Mesenchymal stem cell (in vitro differentiated cells and primary cell): Measurements from ENCODE around the gene PLCH2.
A peak's percentile ranks its signal among the peaks of the same experiment; 100 is the strongest.

Source experiments
- DNase-seq: peaks from one replicate; pipeline ENCODE4 v3.0.0-alpha.2; 2013
- H2AFZ ChIP-seq: one replicate; pipeline ENCODE4 v1.6.1; 2013; ENCODE audit warnings: low read depth, mild to moderate bottlenecking, control low read depth, inconsistent platforms, low read length, moderate library complexity
- H2AK5ac ChIP-seq: 2 replicates; pipeline ENCODE4 v1.6.1; 2013; ENCODE audit warnings: low read length, moderate library complexity, mild to moderate bottlenecking, inconsistent platforms; ENCODE audit not compliant: severe bottlenecking
- H2BK120ac ChIP-seq: one replicate; pipeline ENCODE4 v1.6.1; 2013; ENCODE audit warnings: low read depth, mild to moderate bottlenecking, inconsistent platforms, low read length, moderate library complexity
- H2BK12ac ChIP-seq, 2 experiments: one replicate each; pipeline ENCODE4 v1.6.1; 2013; ENCODE audit warnings: inconsistent platforms in 2 of 2, low read length in 2 of 2, mild to moderate bottlenecking in 2 of 2, moderate library complexity in 2 of 2, control low read depth in 1 of 2
- H2BK15ac ChIP-seq: one replicate; pipeline ENCODE4 v1.6.1; 2013; ENCODE audit warnings: mild to moderate bottlenecking, low read depth, inconsistent platforms; ENCODE audit not compliant: poor library complexity, severe bottlenecking
- H2BK5ac ChIP-seq: 2 replicates; pipeline ENCODE4 v1.6.1; 2013; ENCODE audit warnings: low read depth, mild to moderate bottlenecking, low read length, control low read depth, inconsistent platforms; ENCODE audit not compliant: poor library complexity, severe bottlenecking
- H3K14ac ChIP-seq, 2 experiments: one replicate each; pipeline ENCODE4 v1.6.1; 2013; ENCODE audit warnings: inconsistent platforms in 2 of 2, low read length in 2 of 2, control low read depth in 1 of 2, mild to moderate bottlenecking in 1 of 2, moderate library complexity in 1 of 2
- H3K18ac ChIP-seq, 2 experiments: one replicate each; pipeline ENCODE4 v1.6.1; 2013; ENCODE audit warnings: inconsistent platforms in 2 of 2, low read length in 2 of 2, control low read depth in 1 of 2, low read depth in 1 of 2, mild to moderate bottlenecking in 1 of 2
- H3K23ac ChIP-seq, 2 experiments: one replicate each; pipeline ENCODE4 v1.6.1; 2013; ENCODE audit warnings: inconsistent platforms in 2 of 2, low read length in 2 of 2, mild to moderate bottlenecking in 2 of 2, moderate library complexity in 2 of 2, control low read depth in 1 of 2
- H3K27ac ChIP-seq: 2 replicates; pipeline ENCODE4 v1.5.1; 2013; ENCODE audit warnings: mild to moderate bottlenecking, moderate library complexity, low read length, control low read depth, inconsistent platforms; ENCODE audit not compliant: poor library complexity, severe bottlenecking
- H3K27me3 ChIP-seq, 2 experiments: 2 replicates each; pipeline versions ENCODE4 v1.6.1 to v1.7.0; 2013; ENCODE audit warnings: low read length in 2 of 2, mild to moderate bottlenecking in 2 of 2, moderate library complexity in 2 of 2, control low read depth in 1 of 2, inconsistent platforms in 1 of 2; ENCODE audit not compliant: control insufficient read depth in 1 of 2, insufficient read depth in 1 of 2
- H3K36me3 ChIP-seq, 2 experiments: 2 replicates each; pipeline versions ENCODE4 v1.6.1 to v1.7.0; 2013; ENCODE audit warnings: low read length in 2 of 2, control low read depth in 1 of 2, inconsistent platforms in 1 of 2, low read depth in 1 of 2, mild to moderate bottlenecking in 1 of 2; ENCODE audit not compliant: insufficient read depth in 2 of 2, control insufficient read depth in 1 of 2
- H3K4ac ChIP-seq, 2 experiments: one replicate each; pipeline ENCODE4 v1.6.1; 2013; ENCODE audit warnings: inconsistent platforms in 2 of 2, low read length in 2 of 2, mild to moderate bottlenecking in 2 of 2, moderate library complexity in 2 of 2, control low read depth in 1 of 2, low read depth in 1 of 2
- H3K4me1 ChIP-seq: 2 replicates; pipeline ENCODE4 v1.6.1; 2013; ENCODE audit warnings: low read depth, low read length, control low read depth; ENCODE audit not compliant: control insufficient read depth, insufficient read depth
- H3K4me2 ChIP-seq: 2 replicates; pipeline ENCODE4 v1.6.1; 2013; ENCODE audit warnings: low read length, mild to moderate bottlenecking, inconsistent platforms; ENCODE audit not compliant: poor library complexity, severe bottlenecking
- H3K4me3 ChIP-seq, 2 experiments: 2 replicates each; pipeline versions ENCODE4 v1.5.1 to v1.7.0; 2013; ENCODE audit warnings: low read length in 2 of 2, mild to moderate bottlenecking in 2 of 2, control low read depth in 1 of 2, low read depth in 1 of 2; ENCODE audit not compliant: insufficient read depth in 1 of 2
- H3K79me1 ChIP-seq: replicated peaks from 2 replicates; pipeline ENCODE4 v1.6.1; 2013; ENCODE audit warnings: mild to moderate bottlenecking, control low read depth, low read length, inconsistent platforms; ENCODE audit not compliant: poor library complexity, severe bottlenecking
- H3K9ac ChIP-seq: 2 replicates; pipeline ENCODE4 v1.7.0; 2013; ENCODE audit warnings: mild to moderate bottlenecking, low read length, moderate library complexity
- H3K9me3 ChIP-seq: 2 replicates; pipeline ENCODE4 v1.7.0; 2013; ENCODE audit warnings: mild to moderate bottlenecking, low read length; ENCODE audit not compliant: control insufficient read depth
- H4K8ac ChIP-seq: one replicate; pipeline ENCODE4 v1.6.1; 2013; ENCODE audit warnings: inconsistent platforms, mild to moderate bottlenecking, low read length, moderate library complexity
- H4K91ac ChIP-seq: one replicate; pipeline ENCODE4 v1.6.1; 2013; ENCODE audit warnings: mild to moderate bottlenecking, low read length, inconsistent platforms
- WGBS: methylation state at CpG from one replicate; pipeline ENCODE4 v1.1.7; 2013; ENCODE audit warnings: mixed read lengths; 5-methylcytosine and 5-hydroxymethylcytosine counted together

Gene PLCH2

GRCh38 chr1:2544875-2545640, 69.0 kb downstream of the PLCH2 start:
- peak overlapping the region; percentile 65 to 86 for H2BK12ac ChIP-seq
- no peak overlapping the region for H2AFZ ChIP-seq
- no peak overlapping the region for H3K27ac ChIP-seq
- no peaks in the 10 kb centered on the region for H3K9me3 ChIP-seq
- H2BK15ac ChIP-seq: no peak overlapping the region
- H3K23ac ChIP-seq: no peak overlapping the region
- no peak overlapping the region for H3K9ac ChIP-seq
- no peak overlapping the region for H3K4me2 ChIP-seq
- no peak overlapping the region for H2BK5ac ChIP-seq
- H4K8ac ChIP-seq: peak overlapping the region; percentile 90
- H3K4ac ChIP-seq: no peak overlapping the region
- no peak overlapping the region for H3K4me3 ChIP-seq
- H2AK5ac ChIP-seq: no peak overlapping the region
- no peak overlapping the region for H2BK120ac ChIP-seq
- H3K18ac ChIP-seq: no peak overlapping the region
- peaks cover 4 to 24% of the 10 kb centered on the region in 2 experiments for H3K27me3 ChIP-seq
- no peak for DNase-seq
- H3K79me1 ChIP-seq: no peaks in the 10 kb centered on the region
- peak overlapping the region; percentile 74 for H4K91ac ChIP-seq
- 87% methylated on average over 17 of the region's 19 CpGs for WGBS
- no peak overlapping the region for H3K14ac ChIP-seq
- no peaks in the 10 kb centered on the region for H3K36me3 ChIP-seq
- H3K4me1 ChIP-seq: peaks cover 67% of the 10 kb centered on the region

DNA sequence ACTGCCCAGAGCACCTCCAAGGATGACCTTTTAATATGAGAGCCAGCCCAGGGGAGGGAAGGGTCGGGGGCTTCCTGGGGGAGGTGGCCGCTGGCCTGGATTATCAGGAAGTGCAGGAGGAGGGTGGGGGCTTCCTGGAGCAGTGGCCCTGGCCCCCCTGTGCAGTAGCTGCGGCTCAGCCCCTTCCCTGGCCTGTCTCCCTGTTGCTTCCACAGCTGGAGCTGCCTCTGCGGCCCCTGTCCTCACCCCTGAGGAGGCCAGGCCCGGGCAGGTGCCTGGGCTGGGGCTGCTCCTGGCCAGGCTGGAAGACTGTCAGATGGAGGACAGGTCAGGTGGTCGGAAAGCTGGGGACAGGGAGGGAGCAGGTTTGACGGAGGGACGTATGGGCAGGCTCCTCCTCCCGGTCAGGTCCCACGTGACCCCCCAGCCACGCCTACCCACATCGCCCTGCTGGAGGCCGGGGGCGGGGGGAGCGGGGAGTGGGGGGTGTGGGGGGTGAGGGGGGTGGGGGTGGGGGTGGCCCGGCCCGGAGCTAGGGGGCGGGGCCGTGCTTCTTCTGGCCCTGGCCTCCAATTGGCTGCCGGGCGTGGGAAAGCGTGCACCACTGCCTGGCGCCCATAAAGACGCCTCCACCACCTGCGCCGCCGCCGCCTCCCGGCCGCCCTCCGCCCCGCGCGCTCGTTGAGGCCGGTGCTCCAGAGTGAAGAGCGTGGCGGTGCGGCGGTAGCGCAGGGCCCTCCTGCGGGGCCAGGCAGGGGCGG, 69.8 kb downstream of the PLCH2 start:
- 10% methylated on average over 21 of the region's 43 CpGs for WGBS
- Histone ChIP-seq H3K79me1 (no peaks in the 10 kb centered on the region), H2AFZ (peak overlapping the region; percentile 90), H4K8ac (peak overlapping the region; percentile 90), H3K4me1 (peaks cover 61% of the 10 kb centered on the region), H3K9ac (peak overlapping the region; percentile 32), H3K4me3 (peak overlapping the region; percentile 55 to 66), H2AK5ac (no peak overlapping the region), H2BK15ac (peak overlapping the region; percentile 94), H2BK120ac (peak overlapping the region; percentile 4), H3K27me3 (peaks cover 0 to 20% of the 10 kb centered on the region in 2 experiments), H3K4me2 (peak overlapping the region; percentile 85), H2BK5ac (no peak overlapping the region), H2BK12ac (peak overlapping the region; percentile 28 to 75), H3K18ac (peak overlapping the region; percentile 57 to 88), H3K27ac (peak overlapping the region; percentile 8), H3K23ac (no peak overlapping the region), H4K91ac (peak overlapping the region; percentile 80), H3K14ac (peak overlapping the region in 1 of 2 experiments; percentile 57), H3K9me3 (no peaks in the 10 kb centered on the region), H3K4ac (peak overlapping the region; percentile 67 to 81), H3K36me3 (no peaks in the 10 kb centered on the region)
- DNase-seq: peak; percentile 87

DNA sequence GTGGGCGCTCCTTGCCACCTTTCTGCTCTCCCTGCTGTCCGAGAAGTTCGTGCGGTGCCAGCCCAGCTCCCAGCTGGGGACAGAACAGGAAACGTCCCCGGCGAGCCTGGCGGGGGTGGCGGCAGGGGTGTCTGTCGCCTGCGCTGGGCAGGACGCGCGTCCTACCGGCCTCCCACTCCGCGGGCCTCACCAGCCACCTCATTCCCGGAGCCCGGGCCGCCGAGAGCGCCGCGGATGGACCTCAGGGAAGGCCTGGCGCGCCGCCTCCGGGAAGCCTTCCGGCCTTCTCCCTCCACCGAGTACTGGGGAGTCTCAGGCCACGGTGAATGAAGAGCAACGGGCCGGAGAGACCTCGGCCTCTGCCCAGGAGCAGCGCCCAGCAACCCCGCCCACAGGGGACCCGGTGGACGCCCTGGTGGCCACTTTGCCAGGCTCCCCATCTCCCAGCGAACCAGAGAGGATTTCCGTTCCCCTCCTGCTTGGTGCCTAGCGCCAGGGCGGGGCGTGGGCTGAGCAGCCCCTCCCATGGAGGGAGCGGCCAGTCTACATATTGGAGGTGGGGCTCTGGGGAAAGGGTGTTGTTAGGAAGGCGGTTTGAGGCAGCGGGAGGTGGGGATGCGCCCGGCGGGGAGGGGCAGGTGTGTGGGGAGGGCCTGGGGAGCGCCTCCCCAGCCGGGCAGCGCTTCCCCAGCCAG, 70.6 kb downstream of the PLCH2 start:
- no peaks in the 10 kb centered on the region for H3K36me3 ChIP-seq

More for the DNA sequence above, 70.6 kb downstream of the PLCH2 start:
- peak; percentile 85 for DNase-seq
- Histone ChIP-seq H3K4me1 (peaks cover 58% of the 10 kb centered on the region), H3K27me3 (peaks cover 0 to 13% of the 10 kb centered on the region in 2 experiments), H3K18ac (peak overlapping the region; percentile 59 to 88), H2BK5ac (no peak overlapping the region), H3K4ac (peak overlapping the region in 1 of 2 experiments; percentile 81), H3K27ac (no peak overlapping the region), H2BK120ac (peak overlapping the region; percentile 4), H3K79me1 (no peaks in the 10 kb centered on the region), H2BK15ac (peak overlapping the region; percentile 94), H3K4me3 (peak overlapping the region; percentile 55 to 66), H3K4me2 (peak overlapping the region; percentile 85), H3K23ac (peak overlapping the region in 1 of 2 experiments; percentile 48), H2BK12ac (peak overlapping the region; percentile 59 to 75), H3K9me3 (no peaks in the 10 kb centered on the region), H3K9ac (peak overlapping the region; percentile 32), H3K14ac (peak overlapping the region in 1 of 2 experiments; percentile 71), H4K91ac (peak overlapping the region; percentile 60), H2AFZ (peak overlapping the region; percentile 84), H4K8ac (peak overlapping the region; percentile 71), H2AK5ac (no peak overlapping the region)
- WGBS: 1% methylated on average over 49 of the region's 52 CpGs
